Right kidney (tissue), 1 donor: ENCODE results near the gene OGFOD2.
A peak's percentile ranks its signal among the peaks of the same experiment; 100 is the strongest.

Source experiments
- DNase-seq: peaks from one replicate; pipeline ENCODE4 v3.0.0-alpha.2; 2016

The OGFOD2 gene

GRCh38 chr12:122949816-122950675 is 25.0 kb upstream of the OGFOD2 start:
- DNase-seq = no peak

GRCh38 chr12:122951406-122951805 is 23.6 kb upstream of the OGFOD2 start:
- DNase-seq = no peak

- DNase-seq = peak; percentile 47
Observed at GRCh38 chr12:122951979-122952892, 22.8 kb upstream of the OGFOD2 start.

- DNase-seq = no peak
Observed at GRCh38 chr12:122955156-122955555, 19.9 kb upstream of the OGFOD2 start.

GRCh38 chr12:122956035-122956434 is 19.0 kb upstream of the OGFOD2 start:
- no peak for DNase-seq

GRCh38 chr12:122958198-122958888 is 16.7 kb upstream of the OGFOD2 start:
- no peak for DNase-seq

- DNase-seq = no peak
Observed at GRCh38 chr12:122959566-122960192, 15.4 kb upstream of the OGFOD2 start.

GRCh38 chr12:122960193-122960569 is 14.9 kb upstream of the OGFOD2 start:
- no peak for DNase-seq

GRCh38 chr12:122961531-122962329 is 13.3 kb upstream of the OGFOD2 start:
- no peak for DNase-seq

GRCh38 chr12:122963941-122964265 is 11.1 kb upstream of the OGFOD2 start:
- DNase-seq = no peak

GRCh38 chr12:122964439-122965257 is 10.4 kb upstream of the OGFOD2 start:
- DNase-seq = no peak

- DNase-seq = peak; percentile 27
Observed at GRCh38 chr12:122965321-122965751, 9.7 kb upstream of the OGFOD2 start.

- DNase-seq = peak; percentile 63
Observed at GRCh38 chr12:122965851-122966742, 8.9 kb upstream of the OGFOD2 start, which contains the start of gene ABCB9. Gene ABCB9 (minus strand): TSS chr12:122966463. CDS start chr12:122960235, 6,228 bp downstream.

- DNase-seq = peak; percentile 57
Observed at GRCh38 chr12:122966743-122967550, 8.1 kb upstream of the OGFOD2 start.

GRCh38 chr12:122968104-122968503 is 6.9 kb upstream of the OGFOD2 start:
- DNase-seq = no peak

- no peak for DNase-seq
Observed at GRCh38 chr12:122969676-122970075, 5.4 kb upstream of the OGFOD2 start.

- peak; percentile 88 for DNase-seq
Observed at GRCh38 chr12:122974274-122974891, 661 bp upstream of the OGFOD2 start.
